Heart left ventricle (tissue), 13 donors: ENCODE results near the gene CHTF8.
"Not testable (repeated sequence)": the region's sequence is repeated elsewhere in the genome, so short reads cannot be mapped to it uniquely, and the experiment has no call there.

Experiments
- CTCF ChIP-seq, 12 donors: fragments of 200-600 bp; sonication (generic) in 4 of 12; IDR thresholded peaks; one replicate each; pipeline versions ENCODE4 v1.5.0 to v1.8.0; 2018 to 2022; ENCODE audit warnings: antibody characterized with exemption in 12 of 12, mild to moderate bottlenecking in 5 of 12
- POLR2A ChIP-seq, 2 donors: fragments of 450-650 bp; IDR thresholded peaks; one replicate each; pipeline ENCODE4 v1.6.1; 2017; ENCODE audit warnings: antibody characterized with exemption in 2 of 2, mild to moderate bottlenecking in 2 of 2, moderate library complexity in 2 of 2
- donor health status: ischemic (EF 13 %, LVEDD 7.1; RV severe dilation, severe dysfunction).
- donor health status: DM: no; HTN: yes; CAD: no.
- donor health status: DM: no; HTN: no; CAD: no.
- donor health status: ischemic (EF 25% LVEDD 6.9; RV normal size, moderate dysfunction).
- donor health status: ischemic (EF 25% LVEDD 5.7; RV mildly dilated, moderate dysfunction).
- donor health status: ischemic (EF 35%, LVEDD 5.7; RV mildly dilated, moderate dysfunction).
- donor health status: nonischemic (EF 11% LVEDD 7.7; RV severe dilation, severe dysfunction).
- donor health status: DM: yes; HTN: yes; CAD: no.
- donor health status: PGD.
- donor health status: ischemic (EF 29% LVEDD 5.4; RV normal size, mild dysfunction).
- donor health status: nonischemic (EF 23%, LVEDD 6.1; RV moderate dilation, normal function).

DNA sequence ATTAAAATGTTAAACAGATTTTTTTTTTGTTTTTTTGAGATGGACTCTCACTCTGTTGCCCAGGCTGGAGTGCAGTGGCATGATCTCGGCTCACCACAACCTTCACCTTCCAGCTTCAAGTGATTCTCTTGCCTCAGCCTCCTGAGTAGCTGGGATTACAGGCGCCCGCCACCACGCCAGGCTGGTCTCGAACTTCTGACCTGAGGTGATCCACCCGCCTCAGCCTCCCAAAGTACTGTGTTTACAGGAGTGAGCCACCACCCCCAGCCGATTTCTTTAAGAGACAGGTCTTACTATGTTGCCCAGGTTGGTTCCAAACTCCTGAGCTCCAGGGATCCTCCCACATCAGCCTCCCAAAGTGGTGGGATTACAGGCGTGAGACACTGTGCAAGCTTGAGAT lies 8.0 kb downstream of the CHTF8 start:
- TF ChIP-seq POLR2A, CTCF (IDR thresholded peaks at IDR 0.05): not testable (repeated sequence)
